Mononuclear cell (primary cell): ENCODE results near the gene FAM83B. TPM values are rescaled to one million over a fixed set of nuclear protein-coding genes. Genes with fewer than 3 reads are reported as not detected.

Experiments
- H3K27me3 ChIP-seq: 2 replicates; pipeline ENCODE4 v1.6.0; 2011; ENCODE audit warnings: low read length, control low read depth; ENCODE audit not compliant: insufficient read depth
- H3K4me1 ChIP-seq: 2 replicates; pipeline ENCODE4 v1.5.1; 2011; ENCODE audit warnings: mild to moderate bottlenecking, low read length, control low read depth; ENCODE audit not compliant: insufficient read depth
- H3K4me3 ChIP-seq: 2 replicates; pipeline ENCODE4 v1.5.1; 2011; ENCODE audit warnings: mild to moderate bottlenecking, low read length, moderate library complexity
- H3K9me3 ChIP-seq: 2 replicates; pipeline ENCODE4 v1.5.1; 2011; ENCODE audit warnings: low read depth, mild to moderate bottlenecking, control low read depth, low read length
- total RNA-seq: library from RNA; depleted of rRNA; stranded (reverse); fragments of >200 nt; gene quantifications from one replicate; pipeline ENCODE4 v1.2.3, GENCODE V29; 2012

The FAM83B gene
- total RNA-seq, 1 donor: not detected

DNA sequence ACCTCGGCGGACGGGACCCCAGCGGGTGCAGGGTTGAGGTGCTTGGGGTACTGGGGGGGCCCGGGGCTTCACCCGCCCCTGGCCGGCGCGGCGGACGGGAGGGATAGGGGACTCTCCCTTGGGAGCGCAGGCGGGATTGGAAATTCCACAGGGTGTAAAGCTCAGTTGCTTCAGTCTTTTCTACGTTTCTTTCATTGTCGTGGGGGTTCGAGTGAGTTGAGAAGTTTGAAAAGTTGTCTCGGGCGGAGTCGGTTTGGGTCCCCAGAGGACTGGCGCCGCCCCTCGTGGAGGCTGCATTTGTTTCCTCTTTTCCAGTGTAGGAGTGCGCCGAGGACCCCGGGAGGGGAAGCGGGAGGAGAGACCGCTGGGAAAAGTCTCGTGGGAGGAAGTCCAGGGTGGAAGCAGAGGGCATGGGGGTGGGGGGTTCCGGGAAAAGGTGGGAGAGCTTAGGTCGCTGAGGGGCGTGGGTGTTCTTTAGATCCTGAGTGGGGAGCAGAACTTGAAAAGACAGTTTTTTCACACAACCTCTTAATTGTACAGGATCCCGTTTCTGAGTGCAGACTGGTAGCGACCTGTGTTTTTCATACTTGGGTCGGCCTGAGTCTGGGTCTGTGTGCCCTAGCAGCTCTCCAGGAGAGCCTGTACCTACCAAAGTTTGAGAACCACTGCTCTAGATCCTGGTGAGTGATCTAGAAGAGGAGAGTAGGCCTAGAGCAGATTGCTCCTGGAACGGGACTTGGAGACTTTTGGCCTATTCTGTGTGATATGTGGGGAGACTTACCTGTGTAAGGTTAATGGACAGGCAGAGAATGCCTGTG, 495 bp downstream of the FAM83B start:
- Histone ChIP-seq H3K4me1 (no peaks in the 10 kb centered on the region), H3K4me3 (no peak overlapping the region), H3K27me3 (peaks cover 28% of the 10 kb centered on the region), H3K9me3 (no peaks in the 10 kb centered on the region)

DNA sequence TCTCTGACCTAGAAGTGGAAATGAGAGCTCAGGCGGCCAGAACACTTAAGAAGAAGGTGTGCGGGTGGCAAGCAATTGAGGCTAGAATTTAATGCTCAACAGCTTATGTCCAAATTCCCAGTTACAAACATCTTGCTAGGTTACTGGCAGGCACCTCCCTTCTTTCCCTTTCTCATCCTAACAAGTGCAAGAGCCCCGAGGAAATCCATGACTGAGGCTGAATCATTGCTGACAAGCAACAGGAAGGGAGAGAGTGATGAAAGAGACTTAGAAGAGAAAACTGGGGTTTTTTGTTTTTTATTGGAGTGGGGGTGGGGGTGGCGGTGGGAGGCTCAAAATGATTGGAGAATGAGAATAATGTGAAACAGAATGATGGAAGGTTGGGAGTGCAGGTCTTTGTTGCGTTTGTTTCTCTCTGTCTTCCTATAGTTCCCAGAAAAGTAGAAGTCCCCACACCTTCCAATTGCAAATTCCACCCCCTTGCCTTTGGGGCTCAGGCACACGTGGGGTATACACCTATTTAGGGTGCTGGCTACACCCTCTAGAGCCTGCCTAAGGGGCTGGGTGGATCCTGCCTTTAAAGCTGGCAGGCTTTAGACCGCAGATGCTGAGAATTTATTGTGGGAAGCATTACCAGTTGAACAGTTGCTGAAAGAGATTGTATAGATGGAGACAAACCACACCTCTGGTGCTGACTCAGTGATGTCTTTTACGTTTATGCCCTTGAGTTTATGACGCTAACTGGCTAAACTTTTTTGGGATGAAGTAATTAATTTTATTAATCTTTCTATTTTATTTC, 1.4 kb downstream of the FAM83B start:
- Histone ChIP-seq H3K4me1 (no peaks in the 10 kb centered on the region), H3K4me3 (no peak overlapping the region), H3K27me3 (peaks cover 28% of the 10 kb centered on the region), H3K9me3 (no peaks in the 10 kb centered on the region)

DNA sequence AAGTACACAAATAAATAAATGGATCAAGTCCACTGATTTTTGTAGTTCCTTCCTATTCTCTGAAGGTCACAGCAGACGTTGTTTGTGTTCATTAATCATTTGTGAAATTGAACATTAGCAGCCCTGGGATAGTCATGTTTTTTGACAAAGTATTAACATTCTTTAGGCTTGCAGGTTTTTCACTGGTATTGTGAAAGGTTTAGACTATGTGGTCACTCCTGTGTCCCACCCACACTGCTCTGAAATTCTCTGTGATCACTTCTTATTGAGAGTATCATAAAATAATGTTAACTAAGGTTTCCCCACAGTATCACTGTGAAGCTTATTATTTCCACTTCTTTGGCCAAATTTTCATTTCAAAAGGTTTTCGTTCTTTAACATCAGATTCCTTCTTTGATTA, 3.5 kb downstream of the FAM83B start:
- Histone ChIP-seq H3K27me3 (peaks cover 28% of the 10 kb centered on the region), H3K9me3 (no peaks in the 10 kb centered on the region), H3K4me3 (no peak overlapping the region), H3K4me1 (no peaks in the 10 kb centered on the region)

DNA sequence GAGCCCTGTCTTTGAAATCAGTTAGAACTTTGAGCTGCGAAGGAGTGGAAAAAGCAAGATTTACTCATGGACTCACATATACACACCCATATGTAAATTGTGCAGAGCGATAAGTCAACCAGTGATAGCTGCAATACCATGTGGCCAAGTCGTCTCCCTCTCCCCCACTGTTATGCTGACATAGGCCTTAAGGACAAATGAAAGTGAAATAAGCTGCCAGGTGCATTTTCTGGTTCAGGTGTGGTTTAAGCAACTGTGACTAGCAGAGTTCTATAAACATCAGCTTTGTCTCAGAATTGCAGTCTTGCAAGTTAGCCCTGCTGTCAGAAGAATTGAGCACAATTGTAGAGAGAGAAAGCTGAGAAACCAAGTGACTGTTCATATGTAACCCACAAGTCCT, 9.6 kb downstream of the FAM83B start:
- H3K4me1 ChIP-seq: no peaks in the 10 kb centered on the region
- H3K27me3 ChIP-seq: no peaks in the 10 kb centered on the region
- no peak overlapping the region for H3K4me3 ChIP-seq
- no peaks in the 10 kb centered on the region for H3K9me3 ChIP-seq

DNA sequence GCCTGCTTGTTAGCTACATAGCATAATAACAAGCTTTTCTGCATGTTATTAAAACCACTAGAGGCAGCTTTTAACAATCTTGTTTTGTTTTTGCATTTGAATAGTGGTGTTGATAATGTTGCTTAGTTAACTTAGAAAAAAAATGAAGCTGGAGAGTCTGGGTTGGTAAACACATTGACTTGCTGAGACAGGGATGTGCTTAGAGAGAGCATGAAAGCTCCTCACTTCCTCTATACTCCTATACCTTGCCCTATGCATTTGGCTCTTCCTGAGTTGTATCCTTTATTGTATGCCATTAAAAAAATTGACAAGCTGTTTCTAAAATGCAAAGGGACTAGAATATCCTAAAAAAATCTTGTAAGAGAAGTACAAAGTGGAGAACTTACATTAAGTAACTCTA, 13.6 kb downstream of the FAM83B start:
- Histone ChIP-seq H3K4me1 (no peaks in the 10 kb centered on the region), H3K27me3 (no peaks in the 10 kb centered on the region), H3K9me3 (no peaks in the 10 kb centered on the region), H3K4me3 (no peak overlapping the region)

DNA sequence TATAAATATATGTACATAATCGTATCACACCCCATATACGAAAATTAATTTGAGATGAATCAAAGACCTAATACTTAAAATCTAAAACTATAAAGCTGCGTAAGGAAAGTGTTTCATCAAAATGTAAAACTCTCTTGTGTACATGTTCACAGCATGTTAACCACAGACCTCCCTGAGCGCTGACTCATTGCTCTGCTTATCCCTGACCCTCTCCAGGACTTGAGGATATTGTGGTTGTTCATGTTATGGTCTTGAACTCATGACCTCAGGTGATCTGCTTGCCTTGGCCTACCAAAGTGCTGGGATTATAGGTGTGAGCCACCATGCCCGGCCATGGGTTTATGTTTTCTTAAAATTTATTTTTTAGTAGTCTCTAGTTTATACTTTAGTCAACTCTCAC, 14.2 kb downstream of the FAM83B start:
- H3K4me1 ChIP-seq: no peaks in the 10 kb centered on the region
- H3K9me3 ChIP-seq: no peaks in the 10 kb centered on the region
- H3K27me3 ChIP-seq: no peaks in the 10 kb centered on the region
- no peak overlapping the region for H3K4me3 ChIP-seq

DNA sequence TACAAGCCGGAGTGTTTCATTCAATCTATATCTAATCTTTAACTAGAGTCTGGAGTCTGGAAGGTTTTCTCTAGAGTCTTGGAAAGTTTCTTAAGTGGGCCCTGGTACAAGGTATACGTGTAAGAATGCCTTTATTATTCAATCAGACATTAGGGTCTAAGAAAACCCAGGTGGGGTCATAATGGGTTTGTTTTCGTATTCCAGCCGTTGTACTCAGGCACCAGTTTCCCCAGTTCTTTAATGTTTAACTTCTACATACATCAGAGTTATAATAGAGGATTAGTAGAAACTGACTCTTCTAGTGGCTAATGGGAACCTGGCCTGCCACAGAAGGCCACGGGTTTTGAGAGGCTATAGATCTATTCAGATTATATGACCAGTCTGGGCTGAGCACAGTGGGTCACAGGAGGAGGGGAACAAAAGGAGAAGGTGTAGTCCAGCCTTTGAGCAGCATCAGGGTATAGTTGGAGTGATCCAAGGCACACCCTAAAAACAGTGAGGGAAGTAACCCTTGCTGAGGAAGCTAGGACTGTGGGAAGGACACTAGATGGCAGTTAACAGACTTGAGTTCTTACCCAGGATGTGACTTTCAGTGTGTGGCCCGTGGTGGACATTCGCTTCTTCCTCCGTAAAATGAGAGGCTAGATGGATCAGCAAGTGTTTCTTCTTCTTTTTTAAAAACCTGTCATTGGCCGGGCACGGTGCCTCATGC, 15.5 kb downstream of the FAM83B start:
- Histone ChIP-seq H3K4me1 (no peaks in the 10 kb centered on the region), H3K4me3 (no peak overlapping the region), H3K27me3 (no peaks in the 10 kb centered on the region), H3K9me3 (no peaks in the 10 kb centered on the region)

DNA sequence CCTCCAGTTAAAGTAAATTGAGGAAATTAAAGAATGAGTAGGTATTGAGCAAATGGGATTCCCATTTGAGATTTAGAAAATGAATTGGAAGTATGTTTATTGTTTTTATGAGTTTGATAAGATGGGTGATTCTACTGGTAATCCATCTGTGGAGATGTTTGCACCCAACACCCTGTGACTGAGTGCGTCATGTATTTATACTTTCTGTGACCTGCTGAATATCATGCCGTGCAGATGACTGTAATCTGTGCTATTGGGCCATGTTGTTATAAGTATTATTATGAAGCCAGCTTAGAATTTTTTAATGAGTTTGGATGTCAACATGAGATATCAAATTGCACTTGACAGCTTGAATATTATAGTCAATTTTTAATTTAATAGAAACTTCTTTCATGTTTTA, 17.7 kb downstream of the FAM83B start:
- H3K4me1 ChIP-seq: no peaks in the 10 kb centered on the region
- H3K4me3 ChIP-seq: no peak overlapping the region

DNA sequence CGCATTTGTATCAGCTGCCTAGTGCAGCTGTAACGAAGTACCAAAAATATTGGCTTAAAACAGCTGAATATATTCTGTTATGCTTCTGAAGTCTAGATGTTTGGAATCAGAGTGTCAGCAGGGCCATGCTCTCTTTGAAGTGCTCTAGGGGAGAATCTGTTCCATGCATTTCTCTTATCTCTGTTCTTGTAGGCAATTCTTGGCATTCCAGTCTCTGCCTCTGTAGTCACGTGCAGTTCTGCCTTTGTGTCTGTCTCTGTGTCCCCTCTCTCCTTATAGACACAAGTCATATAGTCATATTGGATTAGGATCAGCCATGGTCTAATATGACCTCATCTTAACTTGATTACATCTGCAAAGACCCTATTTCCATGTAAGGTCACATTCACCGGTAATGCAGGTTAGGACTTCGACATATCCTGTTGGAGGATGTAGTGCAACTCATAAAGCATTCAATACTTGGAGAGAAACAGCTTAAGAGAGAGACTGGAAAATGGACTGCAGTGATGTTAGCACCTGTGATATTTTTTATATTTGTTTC, 18.6 kb downstream of the FAM83B start:
- no peaks in the 10 kb centered on the region for H3K27me3 ChIP-seq
- H3K9me3 ChIP-seq: no peaks in the 10 kb centered on the region
- H3K4me1 ChIP-seq: no peaks in the 10 kb centered on the region
- no peak overlapping the region for H3K4me3 ChIP-seq

More for the DNA sequence above, 17.7 kb downstream of the FAM83B start:
- Histone ChIP-seq H3K9me3 (no peaks in the 10 kb centered on the region), H3K27me3 (no peaks in the 10 kb centered on the region)

DNA sequence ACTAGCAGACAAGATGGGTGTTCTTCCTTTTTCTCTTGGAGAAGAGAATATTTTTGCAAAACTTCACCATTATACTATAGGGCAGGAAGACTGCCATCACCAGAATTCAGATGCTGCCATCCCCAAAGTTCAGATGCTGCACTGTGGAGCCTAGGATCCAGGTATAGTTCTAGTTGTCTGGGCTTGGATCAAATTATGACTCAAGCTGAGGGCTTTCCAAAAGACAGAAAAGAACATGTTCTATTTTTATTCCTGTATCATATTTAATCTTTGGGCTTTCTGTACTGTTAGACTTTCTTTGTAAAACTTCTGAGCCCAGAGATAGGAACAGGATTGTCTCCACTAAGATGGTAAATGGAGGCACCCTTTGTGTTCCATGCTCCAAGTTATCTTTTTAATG, 22.0 kb downstream of the FAM83B start:
- Histone ChIP-seq H3K4me1 (no peaks in the 10 kb centered on the region), H3K4me3 (no peak overlapping the region), H3K9me3 (no peaks in the 10 kb centered on the region), H3K27me3 (no peaks in the 10 kb centered on the region)

DNA sequence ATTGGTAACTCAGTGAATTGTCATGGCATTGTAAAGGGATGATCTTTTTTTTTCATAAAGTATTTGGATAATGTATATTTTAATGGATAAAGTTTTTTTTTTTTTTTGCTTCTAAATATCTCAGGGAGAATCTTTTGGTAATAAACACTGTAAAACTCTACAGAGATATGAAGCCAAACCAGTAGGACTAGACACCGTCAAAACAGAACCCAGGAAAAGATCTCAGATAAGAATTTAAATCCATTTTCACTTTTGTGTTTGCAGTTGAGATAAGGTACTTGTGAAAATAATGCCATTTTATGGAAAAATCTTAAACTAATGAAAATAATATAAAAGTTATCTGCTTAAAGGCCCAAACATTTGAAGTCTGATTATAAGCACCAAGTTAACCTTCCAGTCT, 27.0 kb downstream of the FAM83B start:
- H3K4me1 ChIP-seq: no peaks in the 10 kb centered on the region
- H3K4me3 ChIP-seq: no peak overlapping the region
- H3K9me3 ChIP-seq: no peaks in the 10 kb centered on the region
- no peaks in the 10 kb centered on the region for H3K27me3 ChIP-seq

DNA sequence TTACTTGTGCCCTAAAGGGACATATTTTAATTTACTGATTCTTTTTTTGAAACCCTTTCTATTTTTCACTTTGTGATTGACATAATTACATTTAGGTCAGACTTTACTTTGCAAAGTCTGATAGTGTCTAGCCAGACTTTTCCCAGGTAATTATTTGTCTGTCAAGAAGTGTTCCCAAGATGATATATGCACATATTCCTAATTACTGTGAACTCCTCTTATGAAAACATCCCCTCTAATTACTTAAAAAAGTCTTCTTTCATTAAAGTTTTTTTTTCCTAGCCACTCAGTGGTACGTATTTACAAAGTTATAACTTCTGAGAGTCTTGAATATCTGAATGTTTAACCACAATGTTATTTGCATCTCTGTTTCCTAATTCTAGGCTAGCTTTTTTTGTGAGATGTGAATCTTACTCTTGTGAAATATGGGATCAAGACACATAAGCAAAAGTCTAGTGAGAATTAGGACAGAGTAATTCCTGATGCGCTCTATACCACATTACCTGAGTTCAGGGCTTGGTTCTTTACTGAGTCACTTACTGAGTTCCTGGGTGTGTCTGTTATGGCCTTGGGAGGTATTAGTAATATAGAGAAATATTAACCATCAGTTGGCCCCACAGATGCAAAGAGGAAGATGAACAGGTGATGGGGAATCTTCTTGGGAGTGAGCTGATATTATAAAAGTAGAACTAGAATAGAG, 27.9 kb downstream of the FAM83B start:
- Histone ChIP-seq H3K4me1 (no peaks in the 10 kb centered on the region), H3K27me3 (no peaks in the 10 kb centered on the region), H3K9me3 (no peaks in the 10 kb centered on the region), H3K4me3 (no peak overlapping the region)

DNA sequence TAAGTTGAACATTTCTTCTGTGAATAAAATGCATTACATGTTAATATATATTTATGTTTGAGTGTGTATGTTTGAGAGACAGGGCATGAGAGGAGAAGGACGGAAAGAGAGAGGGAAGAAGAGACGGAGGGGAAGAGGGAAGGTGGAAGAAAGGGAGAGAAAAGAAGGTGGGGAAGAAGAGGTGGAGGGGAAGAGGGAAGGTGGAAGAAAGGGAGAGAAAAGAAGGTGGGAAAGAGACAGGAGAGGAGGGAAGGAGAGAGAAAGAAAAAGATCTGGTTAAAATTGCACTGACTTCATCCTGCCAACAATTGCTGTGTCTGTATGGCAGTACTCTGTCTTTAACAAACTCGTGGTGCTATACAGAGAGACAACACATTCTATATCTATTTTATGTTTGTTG, 29.0 kb downstream of the FAM83B start:
- no peak overlapping the region for H3K4me3 ChIP-seq
- H3K9me3 ChIP-seq: no peaks in the 10 kb centered on the region
- H3K27me3 ChIP-seq: no peaks in the 10 kb centered on the region
- no peaks in the 10 kb centered on the region for H3K4me1 ChIP-seq

DNA sequence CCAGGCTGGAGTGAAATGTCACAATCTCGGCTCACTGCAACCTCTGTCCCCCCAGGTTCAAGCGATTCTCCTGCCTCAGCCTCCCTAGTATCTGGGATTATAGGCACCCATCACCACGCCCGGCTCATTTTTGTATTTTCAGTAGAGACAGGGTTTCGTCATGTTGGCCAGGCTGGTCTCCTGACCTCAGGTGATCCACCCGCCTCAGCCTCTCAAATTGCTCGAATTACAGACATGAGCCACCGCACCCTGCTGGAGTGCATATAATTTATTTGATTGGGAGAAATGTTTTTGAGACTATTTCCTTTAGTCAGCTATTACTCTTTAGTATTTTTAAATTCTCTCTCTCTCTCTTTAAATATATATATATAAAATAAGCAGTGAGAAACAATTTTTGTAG, 29.8 kb downstream of the FAM83B start:
- H3K27me3 ChIP-seq: no peaks in the 10 kb centered on the region
- H3K9me3 ChIP-seq: no peaks in the 10 kb centered on the region

More for the DNA sequence above, 29.8 kb downstream of the FAM83B start:
- Histone ChIP-seq H3K4me1 (no peaks in the 10 kb centered on the region), H3K4me3 (no peak overlapping the region)
